Uterus (tissue), 4 donors: ENCODE results near the gene HRC. TPM values are rescaled to one million over a fixed set of nuclear protein-coding genes. Genes with fewer than 3 reads are reported as not detected.

Source experiments
- DNase-seq, 2 donors: peaks; one replicate each; pipeline ENCODE4 v3.0.0-alpha.2; 2019 to 2020
- H3K27ac ChIP-seq, 2 donors: fragments of 200-600 bp; sonication (generic); 1 replicate in 1 of 2; 2 replicates in 1 of 2; pipeline ENCODE4 v1.5.1; 2016 to 2018
- H3K27me3 ChIP-seq, 2 donors: fragments of 200-600 bp; sonication (generic); one replicate each; pipeline ENCODE4 v1.5.1; 2018 to 2019; ENCODE audit warnings: control low read depth in 1 of 2
- H3K36me3 ChIP-seq, 2 donors: fragments of 200-600 bp; sonication (generic); one replicate each; pipeline ENCODE4 v1.5.1; 2019; ENCODE audit warnings: control low read depth in 1 of 2
- H3K4me1 ChIP-seq, 2 donors: fragments of 200-600 bp; sonication (generic); one replicate each; pipeline ENCODE4 v1.5.1; 2018 to 2019; ENCODE audit warnings: control low read depth in 1 of 2
- H3K4me3 ChIP-seq, 2 donors: fragments of 200-600 bp; sonication (generic); 1 replicate in 1 of 2; 2 replicates in 1 of 2; pipeline ENCODE4 v1.5.1; 2018 to 2019; ENCODE audit warnings: mild to moderate bottlenecking in 1 of 2
- H3K9me3 ChIP-seq, 2 donors: fragments of 200-600 bp; sonication (generic); one replicate each; pipeline ENCODE4 v1.5.1; 2019; ENCODE audit warnings: control low read depth in 1 of 2
- POLR2A ChIP-seq, 2 donors: fragments of 450-650 bp; IDR thresholded peaks; one replicate each; pipeline ENCODE4 v1.6.1; 2016; ENCODE audit warnings: antibody characterized with exemption in 2 of 2, mild to moderate bottlenecking in 1 of 2, moderate library complexity in 1 of 2
- intact Hi-C: fragments of 100-400 bp; cut with DNase I; formaldehyde crosslinking; loops from one replicate; pipeline ENCODE4 v1.15.1; 2023; ENCODE audit warnings: low total_unique reads
- total RNA-seq, 4 donors: library from RNA; depleted of rRNA in 3 of 4; stranded (reverse); fragments of >200 nt in 3 of 4; gene quantifications; one replicate each; pipeline versions ENCODE4 v1.1.0 to v1.2.4, GENCODE V29; 2014 to 2023
- TF ChIP-seq, protein P1 (sequence below), 4 experiments: fragments of 200-600 bp in 2 of 4; fragments of 450-650 bp in 2 of 4; sonication (generic) in 2 of 4; IDR thresholded peaks; one replicate each; pipeline ENCODE4 v1.5.1; 2016 to 2019; ENCODE audit warnings: antibody characterized with exemption in 4 of 4, mild to moderate bottlenecking in 2 of 4, moderate library complexity in 1 of 4
- donor health status: DM: yes; HTN: yes; CAD: no.

HRC gene
- total RNA-seq, 4 donors from 2014 or later = 0.51 to 13.5 (median 6.6) TPM

DNA sequence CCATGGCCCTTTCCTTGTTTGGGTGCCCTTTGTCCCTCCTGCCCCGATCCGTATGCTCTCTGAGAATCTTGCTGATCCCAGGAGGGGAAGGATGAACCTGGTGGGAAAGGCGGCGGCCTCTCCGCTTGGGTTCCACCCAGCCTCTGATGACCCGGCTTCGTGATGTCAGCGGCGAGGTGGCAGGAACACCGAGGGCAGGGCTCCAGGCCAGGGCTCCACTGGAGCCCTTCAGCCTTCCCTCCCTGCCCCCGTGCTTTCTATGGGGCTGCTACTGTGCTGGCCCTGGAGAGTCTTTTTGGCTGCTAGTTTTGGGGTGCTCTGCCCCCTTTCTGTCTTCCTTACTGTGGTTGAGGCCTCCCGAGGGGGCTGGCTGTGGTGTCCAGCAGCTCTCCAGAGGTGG is 52.9 kb downstream of the HRC start:
- Histone ChIP-seq H3K4me3 (no peak overlapping the region), H3K27ac (no peak overlapping the region), H3K27me3 (no peaks in the 10 kb centered on the region), H3K36me3 (no peaks in the 10 kb centered on the region), H3K9me3 (no peaks in the 10 kb centered on the region), H3K4me1 (no peaks in the 10 kb centered on the region)
- intact Hi-C loops = no loop called here
- no peak for DNase-seq
- no peak for TF ChIP-seq POLR2A (IDR thresholded peaks at IDR 0.05)
- TF ChIP-seq, protein P1, sequence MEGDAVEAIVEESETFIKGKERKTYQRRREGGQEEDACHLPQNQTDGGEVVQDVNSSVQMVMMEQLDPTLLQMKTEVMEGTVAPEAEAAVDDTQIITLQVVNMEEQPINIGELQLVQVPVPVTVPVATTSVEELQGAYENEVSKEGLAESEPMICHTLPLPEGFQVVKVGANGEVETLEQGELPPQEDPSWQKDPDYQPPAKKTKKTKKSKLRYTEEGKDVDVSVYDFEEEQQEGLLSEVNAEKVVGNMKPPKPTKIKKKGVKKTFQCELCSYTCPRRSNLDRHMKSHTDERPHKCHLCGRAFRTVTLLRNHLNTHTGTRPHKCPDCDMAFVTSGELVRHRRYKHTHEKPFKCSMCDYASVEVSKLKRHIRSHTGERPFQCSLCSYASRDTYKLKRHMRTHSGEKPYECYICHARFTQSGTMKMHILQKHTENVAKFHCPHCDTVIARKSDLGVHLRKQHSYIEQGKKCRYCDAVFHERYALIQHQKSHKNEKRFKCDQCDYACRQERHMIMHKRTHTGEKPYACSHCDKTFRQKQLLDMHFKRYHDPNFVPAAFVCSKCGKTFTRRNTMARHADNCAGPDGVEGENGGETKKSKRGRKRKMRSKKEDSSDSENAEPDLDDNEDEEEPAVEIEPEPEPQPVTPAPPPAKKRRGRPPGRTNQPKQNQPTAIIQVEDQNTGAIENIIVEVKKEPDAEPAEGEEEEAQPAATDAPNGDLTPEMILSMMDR (IDR thresholded peaks at IDR 0.05) = no peak

Other genes starting within 250 kb of the HRC start
- gene DHDH, start 221.7 kb downstream of the HRC start, total RNA-seq = under 1 TPM in 2 of 4 donors, not detected in 2; 0.41 to 0.95 TPM
- 10 to 100 TPM; 16.5 to 84.5 (median 39.5) TPM for gene BAX, start 200.5 kb downstream of the HRC start, total RNA-seq
- 1,000 to 10,000 TPM in 3 of 4 donors, 100 to 1,000 TPM in 1; 472 to 2,968 (median 1,570) TPM for gene FTL, start 190.1 kb downstream of the HRC start, total RNA-seq
- gene GYS1, start 162.1 kb downstream of the HRC start, total RNA-seq = 10 to 100 TPM in 3 of 4 donors, 1 to 10 TPM in 1; 4.9 to 39.8 (median 16.6) TPM
- gene RUVBL2, start 161.5 kb downstream of the HRC start, total RNA-seq = 100 to 1,000 TPM in 1 of 4 donors, 10 to 100 TPM in 3; 51.9 to 109 (median 77.7) TPM
- gene LHB, start 138.3 kb downstream of the HRC start, total RNA-seq = not detected
- gene CGB3, start 131.1 kb downstream of the HRC start, total RNA-seq = not detected
- not detected for gene CGB2, start 123.5 kb downstream of the HRC start, total RNA-seq
- not detected for gene CGB1, start 118.5 kb downstream of the HRC start, total RNA-seq
- not detected for gene CGB5, start 111.5 kb downstream of the HRC start, total RNA-seq
- not detected for gene CGB8, start 106.3 kb downstream of the HRC start, total RNA-seq
- not detected for gene CGB7, start 97.6 kb downstream of the HRC start, total RNA-seq
- 1 to 10 TPM in 1 of 4 donors, under 1 TPM in 1, not detected in 2; 0.64 to 2.2 TPM for gene NTF4, start 90.6 kb downstream of the HRC start, total RNA-seq
- gene KCNA7, start 82.7 kb downstream of the HRC start, total RNA-seq = not detected
- gene SNRNP70, start 69.9 kb downstream of the HRC start, total RNA-seq = 100 to 1,000 TPM; 196 to 462 (median 289) TPM
- gene LIN7B, start 41.0 kb downstream of the HRC start, total RNA-seq = 10 to 100 TPM in 1 of 4 donors, 1 to 10 TPM in 2, not detected in 1; 5.1 to 15.2 (median 5.7) TPM
- not detected for gene C19orf73, start 36.3 kb downstream of the HRC start, total RNA-seq
- gene PPFIA3, start 35.9 kb downstream of the HRC start, total RNA-seq = 1 to 10 TPM in 2 of 4 donors, under 1 TPM in 1, not detected in 1; 0.51 to 8.3 (median 7.4) TPM
- 10 to 100 TPM in 3 of 4 donors, 1 to 10 TPM in 1; 9.7 to 28.7 (median 15.4) TPM for gene TRPM4, start 2.4 kb upstream of the HRC start, total RNA-seq
- gene SLC6A16, start 169.8 kb upstream of the HRC start, total RNA-seq = 1 to 10 TPM in 1 of 4 donors, under 1 TPM in 2, not detected in 1; 0.55 to 7.5 (median 0.88) TPM
- 10 to 100 TPM in 1 of 4 donors, 1 to 10 TPM in 3; 4.4 to 11.0 (median 7.8) TPM for gene CD37, start 180.0 kb upstream of the HRC start, total RNA-seq
- 10 to 100 TPM; 21.8 to 83.2 (median 48.5) TPM for gene TEAD2, start 207.0 kb upstream of the HRC start, total RNA-seq
- gene DKKL1, start 208.5 kb upstream of the HRC start, total RNA-seq = 1 to 10 TPM in 1 of 4 donors, not detected in 3; 1.3 TPM
- under 1 TPM in 1 of 4 donors, not detected in 3; 0.55 TPM for gene KASH5, start 232.9 kb upstream of the HRC start, total RNA-seq